ENCODE measurements around the gene NANOGP8.

DNA sequence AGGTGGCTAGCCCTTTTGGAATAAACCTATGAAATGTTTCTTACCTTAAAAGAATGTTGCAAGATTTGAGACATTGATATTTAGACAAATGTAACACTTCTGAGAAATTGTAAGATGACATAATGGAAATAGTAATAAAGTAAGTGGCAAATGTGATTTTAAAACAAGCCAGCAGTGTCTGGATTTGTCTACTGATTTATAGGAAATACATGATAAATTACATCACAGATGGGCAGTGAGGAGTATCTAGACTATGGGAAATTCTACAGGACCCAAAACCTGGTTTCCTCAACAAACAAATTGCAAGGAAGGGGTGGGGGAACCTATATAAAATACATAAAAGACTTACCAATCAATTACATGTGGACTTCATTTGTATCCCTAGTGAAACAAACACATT lies 37.1 kb downstream of the NANOGP8 start:
- no peak for TF ChIP-seq FOXM1 (IDR thresholded peaks at IDR 0.05; ENCODE audit: borderline replicate concordance)
- TF ChIP-seq SP1 (IDR thresholded peaks at IDR 0.05): no peak
- TF ChIP-seq ZNF384 (IDR thresholded peaks at IDR 0.05): no peak
- no peak for TF ChIP-seq ELF4 (IDR thresholded peaks at IDR 0.05)
